GM12874 (cell line): ENCODE results near the gene RALGPS1.

Experiments
- TF ChIP-seq, protein P1 (sequence below): IDR thresholded peaks from 2 replicates; pipeline ENCODE4 v1.5.1; 2011; ENCODE audit warnings: low read depth, mild to moderate bottlenecking, control low read depth, low read length, moderate library complexity; ENCODE audit not compliant: insufficient read depth

The RALGPS1 gene

GRCh38 chr9:127245637-127246164 lies 331.1 kb downstream of the RALGPS1 start:
- TF ChIP-seq, protein P1, sequence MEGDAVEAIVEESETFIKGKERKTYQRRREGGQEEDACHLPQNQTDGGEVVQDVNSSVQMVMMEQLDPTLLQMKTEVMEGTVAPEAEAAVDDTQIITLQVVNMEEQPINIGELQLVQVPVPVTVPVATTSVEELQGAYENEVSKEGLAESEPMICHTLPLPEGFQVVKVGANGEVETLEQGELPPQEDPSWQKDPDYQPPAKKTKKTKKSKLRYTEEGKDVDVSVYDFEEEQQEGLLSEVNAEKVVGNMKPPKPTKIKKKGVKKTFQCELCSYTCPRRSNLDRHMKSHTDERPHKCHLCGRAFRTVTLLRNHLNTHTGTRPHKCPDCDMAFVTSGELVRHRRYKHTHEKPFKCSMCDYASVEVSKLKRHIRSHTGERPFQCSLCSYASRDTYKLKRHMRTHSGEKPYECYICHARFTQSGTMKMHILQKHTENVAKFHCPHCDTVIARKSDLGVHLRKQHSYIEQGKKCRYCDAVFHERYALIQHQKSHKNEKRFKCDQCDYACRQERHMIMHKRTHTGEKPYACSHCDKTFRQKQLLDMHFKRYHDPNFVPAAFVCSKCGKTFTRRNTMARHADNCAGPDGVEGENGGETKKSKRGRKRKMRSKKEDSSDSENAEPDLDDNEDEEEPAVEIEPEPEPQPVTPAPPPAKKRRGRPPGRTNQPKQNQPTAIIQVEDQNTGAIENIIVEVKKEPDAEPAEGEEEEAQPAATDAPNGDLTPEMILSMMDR: no peak

GRCh38 chr9:127248241-127248640 lies 333.7 kb downstream of the RALGPS1 start:
- TF ChIP-seq, protein P1: no peak

GRCh38 chr9:127249877-127250276 lies 335.3 kb downstream of the RALGPS1 start:
- TF ChIP-seq, protein P1: no peak

DNA sequence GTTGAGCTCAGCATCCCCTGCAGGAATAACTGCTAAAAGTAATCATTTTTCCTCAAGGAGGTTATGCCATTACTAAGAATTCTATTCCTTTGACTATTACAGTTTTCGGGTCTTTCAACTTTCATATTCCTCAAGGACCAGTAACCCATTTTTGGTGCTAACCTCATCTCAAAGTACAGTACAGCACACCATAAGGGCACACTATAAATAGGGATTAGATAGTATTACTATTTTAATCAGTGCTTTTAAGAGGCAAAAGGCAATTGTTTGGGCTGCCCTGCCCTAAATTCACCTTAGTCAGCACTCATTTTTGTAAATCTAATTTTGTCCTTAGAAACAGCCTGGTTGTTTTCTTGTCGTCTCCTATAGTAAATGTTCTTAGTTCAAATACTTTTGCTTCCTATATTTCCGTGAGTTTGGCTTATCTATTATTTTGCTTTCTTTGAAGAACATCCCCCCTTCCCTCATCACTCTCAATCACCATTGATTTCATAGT lies 336.4 kb downstream of the RALGPS1 start:
- TF ChIP-seq, protein P1: no peak

- TF ChIP-seq, protein P1: no peak
These were observed 338.1 kb downstream of the RALGPS1 start for GRCh38 chr9:127252410-127253318.

DNA sequence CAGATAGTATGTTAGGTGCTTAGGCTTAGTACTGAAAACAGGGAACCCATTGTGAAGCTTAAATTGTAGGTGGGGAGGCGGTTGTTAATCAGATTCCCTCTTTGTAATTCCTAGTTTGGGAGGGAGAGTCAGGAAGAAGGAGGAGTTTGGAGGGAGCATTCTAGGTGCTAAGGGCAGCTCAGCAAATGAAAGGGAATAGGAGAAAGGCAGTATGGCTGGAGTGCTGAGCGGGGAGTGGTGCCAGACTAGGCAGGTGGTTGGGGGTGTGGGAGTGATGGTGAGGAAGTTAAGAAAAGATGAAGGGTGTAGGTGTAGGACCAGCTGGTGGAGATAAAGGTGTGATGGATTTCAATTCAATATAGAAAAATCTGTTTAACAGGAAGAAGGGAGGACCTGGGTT lies 338.9 kb downstream of the RALGPS1 start:
- TF ChIP-seq, protein P1: no peak

DNA sequence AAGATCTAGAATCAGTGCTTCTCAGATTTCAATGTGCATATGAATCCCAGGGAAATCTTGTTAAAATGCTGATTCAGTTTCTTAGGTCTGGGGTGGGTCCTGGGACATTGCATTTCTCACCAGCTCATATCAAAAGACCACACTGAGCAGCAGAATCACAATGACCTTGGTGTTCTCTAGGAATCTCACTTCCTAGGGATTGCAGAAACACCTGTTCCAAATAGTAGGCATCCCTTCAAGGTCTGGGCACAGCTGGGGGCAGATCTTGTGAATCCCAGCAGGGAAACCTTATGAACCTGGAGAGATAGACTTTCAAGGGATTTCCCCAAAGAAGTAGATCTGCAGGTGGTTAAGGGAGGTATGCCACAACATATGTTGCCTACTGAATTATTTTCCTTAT lies 341.1 kb downstream of the RALGPS1 start:
- TF ChIP-seq, protein P1: no peak
